HCT116 (cell line): ENCODE data around the gene CLASP1. TPM values are rescaled to one million over a fixed set of nuclear protein-coding genes. Genes with fewer than 3 reads are reported as not detected.
"Not testable (repeated sequence)": the region's sequence is repeated elsewhere in the genome, so short reads cannot be mapped to it uniquely, and the experiment has no call there.

Experiments
- ATAC-seq: fragments of 200-7000 bp; cut with Tn5 transposase; 2 replicates; pipeline ENCODE4 v1.9.1; 2020; ENCODE audit warnings: mild to moderate bottlenecking, moderate library complexity
- BruUV-seq: library from RNA; stranded (reverse); fragments of 400-500 nt; replicated peaks from 2 replicates; lab custom pipeline; 2021; lab: Mats Ljungman, UMichigan
- CTCF ChIA-PET: fragments of 300-600 bp; sonication (Branson Sonifier 250); formaldehyde crosslinking; loops from one replicate; lab custom pipeline; 2021; ENCODE audit warnings: antibody characterized with exemption; lab: Charles Lee
- POLR2A ChIA-PET: fragments of 300-600, 350-600 bp; sonication (Branson Sonifier 250); formaldehyde crosslinking; loops from one replicate; lab custom pipeline; 2021; ENCODE audit warnings: antibody characterized with exemption; lab: Charles Lee
- RAD21 ChIA-PET, 2 experiments: fragments of 300-600 bp; sonication (Branson Sonifier 250); formaldehyde crosslinking; loops; one replicate each; lab custom pipeline; 2023; ENCODE audit warnings: low total read pairs in 2 of 2; ENCODE audit not compliant: uncharacterized antibody in 2 of 2, unreplicated experiment in 2 of 2, low non-redundant PET in 1 of 2; lab: Charles Lee
- DNase-seq: peaks from one replicate; pipeline ENCODE4 v3.0.0-alpha.2; 2010; ENCODE audit warnings: low read depth, low spot score
- H2AFZ ChIP-seq: fragments of 200-600 bp; shearing (Covaris generic), sonication (generic); 2 replicates; pipeline ENCODE4 v1.6.1; 2017; ENCODE audit warnings: low read depth, mixed run types, mixed read lengths, antibody characterized with exemption, low read length; ENCODE audit not compliant: poor library complexity, severe bottlenecking
- H3K27ac ChIP-seq: 2 replicates; pipeline ENCODE4 v1.5.1; 2012; ENCODE audit warnings: low read depth, low read length
- H3K27me3 ChIP-seq: fragments of 200-600 bp; sonication (generic); 2 replicates; pipeline ENCODE4 v1.6.1; 2016; ENCODE audit warnings: mixed run types, low read length, mixed read lengths; ENCODE audit not compliant: insufficient read depth
- H3K36me3 ChIP-seq, 2 experiments: fragments of 200-500 bp in 1 of 2; fragments of 200-600 bp in 1 of 2; sonication (Bioruptor generic) in 1 of 2; sonication (generic) in 1 of 2; 2 replicates each; pipeline versions ENCODE4 v1.5.1 to v1.6.1; 2014 to 2016; ENCODE audit warnings: low read length in 2 of 2, inconsistent platforms in 1 of 2, mixed read lengths in 1 of 2, mixed run types in 1 of 2; ENCODE audit not compliant: insufficient read depth in 2 of 2, control insufficient read depth in 1 of 2
- H3K4me1 ChIP-seq, 2 experiments: fragments of 200-600 bp in 1 of 2; sonication (generic) in 1 of 2; 2 replicates each; pipeline versions ENCODE4 v1.5.1 to v1.6.1; 2012 to 2017; ENCODE audit warnings: low read length in 2 of 2, inconsistent platforms in 1 of 2, mild to moderate bottlenecking in 1 of 2, mixed read lengths in 1 of 2, mixed run types in 1 of 2, moderate library complexity in 1 of 2; ENCODE audit not compliant: insufficient read depth in 2 of 2, control insufficient read depth in 1 of 2
- H3K4me2 ChIP-seq: fragments of 200-600 bp; sonication (generic); 2 replicates; pipeline ENCODE4 v1.6.1; 2017; ENCODE audit warnings: mixed run types, low read length, mixed read lengths
- H3K4me3 ChIP-seq, 2 experiments: fragments of 200-600 bp in 1 of 2; sonication (generic) in 1 of 2; replicated peaks in 1 of 2; 2 replicates each; pipeline ENCODE4 v1.5.1; 2011 to 2016; ENCODE audit warnings: low read length in 2 of 2, control low read depth in 1 of 2, low read depth in 1 of 2, mild to moderate bottlenecking in 1 of 2, mixed read lengths in 1 of 2, mixed run types in 1 of 2
- H3K79me2 ChIP-seq: fragments of 200-600 bp; sonication (generic); 2 replicates; pipeline ENCODE4 v1.6.1; 2017; ENCODE audit warnings: mild to moderate bottlenecking, mixed run types, low read length, moderate library complexity, mixed read lengths; ENCODE audit not compliant: insufficient read depth
- H3K9ac ChIP-seq: fragments of 200-600 bp; sonication (generic); 2 replicates; pipeline ENCODE4 v1.6.1; 2016; ENCODE audit warnings: low read length, mixed read lengths
- H3K9me2 ChIP-seq: fragments of 200-600 bp; sonication (generic), shearing (Covaris generic); 2 replicates; pipeline ENCODE4 v1.6.1; 2017; ENCODE audit warnings: mixed run types, mild to moderate bottlenecking, moderate library complexity; ENCODE audit not compliant: insufficient read depth
- H3K9me3 ChIP-seq, 2 experiments: fragments of 200-500 bp in 1 of 2; fragments of 200-600 bp in 1 of 2; sonication (Bioruptor generic) in 1 of 2; sonication (generic) in 1 of 2; 2 replicates each; pipeline ENCODE4 v1.6.1; 2014 to 2017; ENCODE audit warnings: low read length in 2 of 2, mixed read lengths in 2 of 2, inconsistent platforms in 1 of 2, low read depth in 1 of 2, mild to moderate bottlenecking in 1 of 2, mixed run types in 1 of 2, moderate library complexity in 1 of 2; ENCODE audit not compliant: control insufficient read depth in 1 of 2, insufficient read depth in 1 of 2
- H4K20me1 ChIP-seq: fragments of 200-600 bp; sonication (generic), shearing (Covaris generic); 2 replicates; pipeline ENCODE4 v1.6.1; 2017; ENCODE audit warnings: mixed run types, mild to moderate bottlenecking, moderate library complexity; ENCODE audit not compliant: insufficient read depth
- MAX ChIP-seq: IDR thresholded peaks from 2 replicates; pipeline ENCODE4 v1.6.1; 2012
- SRF ChIP-seq: IDR thresholded peaks from 2 replicates; pipeline ENCODE4 v1.6.1; 2012; ENCODE audit warnings: low read depth
- ZNF274 ChIP-seq: fragments of 200-500 bp; sonication (Bioruptor generic); IDR thresholded peaks from 2 replicates; pipeline ENCODE4 v1.6.1; 2014; ENCODE audit warnings: mild to moderate bottlenecking, low read depth, low read length, inconsistent platforms
- intact Hi-C: fragments of 100-400 bp; cut with micrococcal nuclease; formaldehyde crosslinking; loops from 2 replicates; pipeline ENCODE4 v1.10.0; 2022
- total RNA-seq: library from RNA; stranded (reverse); gene quantifications from one replicate; pipeline ENCODE4 v1.2.1, GENCODE V29; 2021; ENCODE audit not compliant: unreplicated experiment

The CLASP1 gene
- total RNA-seq, 1 experiment from 2014 or later, result 41.9 TPM

DNA sequence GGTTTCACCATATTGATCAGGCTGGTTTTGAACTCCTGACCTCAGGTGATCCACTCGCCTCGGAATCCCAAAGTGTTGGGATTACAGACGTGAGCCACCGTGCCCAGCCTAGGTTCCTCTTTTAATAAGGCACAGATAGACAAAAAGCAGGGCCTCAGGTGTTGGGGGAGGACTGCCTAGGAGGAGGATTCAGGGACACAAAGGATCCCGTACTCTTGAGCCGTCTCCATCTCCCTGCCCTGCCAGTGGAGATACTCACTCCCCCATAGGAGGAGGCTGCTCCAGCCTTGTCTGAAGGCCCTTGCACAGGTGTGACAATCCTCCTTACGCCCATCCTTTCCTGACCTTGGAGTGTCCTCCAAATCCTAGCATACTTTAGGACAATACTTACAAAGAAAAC, 332.3 kb downstream of the CLASP1 start:
- H3K4me2 ChIP-seq, result no peak overlapping the region
- H3K36me3 ChIP-seq, result no peaks in the 10 kb centered on the region
- H3K27ac ChIP-seq, result no peak overlapping the region
- RAD21 ChIA-PET, result no interaction called here
- H3K4me3 ChIP-seq, result no peak overlapping the region
- no peak for TF ChIP-seq MAX
- TF ChIP-seq SRF, result no peak
- TF ChIP-seq ZNF274, result no peak
- BruUV-seq, result no TSS peak
- intact Hi-C loops, result no loop called here
- H3K9me3 ChIP-seq, result no peaks in the 10 kb centered on the region
- POLR2A ChIA-PET, result no interaction called here
- H3K9ac ChIP-seq, result no peak overlapping the region
- H3K4me1 ChIP-seq, result no peaks in the 10 kb centered on the region
- H3K79me2 ChIP-seq, result no peaks in the 10 kb centered on the region
- no peaks in the 10 kb centered on the region for H3K27me3 ChIP-seq
- H4K20me1 ChIP-seq, result no peaks in the 10 kb centered on the region
- DNase-seq (no peak), ATAC-seq (no peak)
- CTCF ChIA-PET, result interaction anchor here (1.0 kb wide), 1 partner anchor 19 kb away, joined by 4 read pairs; no protein-coding TSS in a partner anchor
- no peak overlapping the region for H2AFZ ChIP-seq
- H3K9me2 ChIP-seq, result no peaks in the 10 kb centered on the region

DNA sequence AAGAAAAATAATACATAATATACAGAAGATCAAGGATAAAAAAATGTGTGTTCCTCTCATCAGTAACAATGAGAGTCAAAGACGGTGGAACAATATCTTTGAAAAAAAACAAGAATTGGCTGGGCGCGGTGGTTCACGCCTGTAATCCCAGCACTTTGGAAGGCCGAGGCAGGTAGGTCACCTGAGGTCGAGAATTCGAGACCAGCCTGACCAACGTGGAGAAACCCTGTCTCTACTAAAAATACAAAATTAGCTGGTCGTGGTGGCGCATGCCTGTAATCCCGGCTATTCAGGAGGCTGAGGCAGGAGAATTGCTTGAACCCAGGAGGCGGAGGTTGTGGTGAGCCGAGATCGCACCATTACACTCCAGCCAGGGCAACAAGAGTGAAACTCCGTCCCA, 335.6 kb downstream of the CLASP1 start:
- H3K4me1 ChIP-seq, H3K4me3 ChIP-seq, BruUV-seq, POLR2A ChIA-PET, H4K20me1 ChIP-seq, H3K79me2 ChIP-seq, ATAC-seq, H2AFZ ChIP-seq, DNase-seq, H3K9ac ChIP-seq, CTCF ChIA-PET, RAD21 ChIA-PET, H3K36me3 ChIP-seq, H3K9me3 ChIP-seq, intact Hi-C loops, H3K27ac ChIP-seq, H3K27me3 ChIP-seq, H3K9me2 ChIP-seq, H3K4me2 ChIP-seq: not testable (repeated sequence)
